Esophagus (tissue), 2 donors: ENCODE measurements around the gene ANKIB1. TPM values are rescaled to one million over a fixed set of nuclear protein-coding genes. Genes with fewer than 3 reads are reported as not detected.

Experiments
- H3K27ac ChIP-seq, 2 donors: one replicate each; pipeline ENCODE4 v1.5.1; 2013; ENCODE audit warnings: low read depth in 2 of 2, mild to moderate bottlenecking in 2 of 2, inconsistent platforms in 1 of 2, low read length in 1 of 2, moderate library complexity in 1 of 2
- H3K27me3 ChIP-seq, 2 donors: one replicate each; pipeline ENCODE4 v1.6.1; 2013; ENCODE audit warnings: low read length in 2 of 2, control low read depth in 1 of 2, mild to moderate bottlenecking in 1 of 2; ENCODE audit not compliant: insufficient read depth in 2 of 2, control insufficient read depth in 1 of 2
- H3K36me3 ChIP-seq, 2 donors: one replicate each; pipeline ENCODE4 v1.6.1; 2013; ENCODE audit warnings: low read length in 1 of 2; ENCODE audit not compliant: control insufficient read depth in 2 of 2, insufficient read depth in 2 of 2
- H3K4me1 ChIP-seq, 2 donors: one replicate each; pipeline ENCODE4 v1.6.1; 2013; ENCODE audit warnings: low read length in 1 of 2; ENCODE audit not compliant: control insufficient read depth in 2 of 2, insufficient read depth in 2 of 2
- H3K4me3 ChIP-seq, 2 donors: one replicate each; pipeline ENCODE4 v1.5.1; 2013; ENCODE audit warnings: low read length in 2 of 2, mild to moderate bottlenecking in 2 of 2, low read depth in 1 of 2, moderate library complexity in 1 of 2
- H3K9me3 ChIP-seq, 2 donors: one replicate each; pipeline ENCODE4 v1.6.1; 2013; ENCODE audit warnings: mild to moderate bottlenecking in 2 of 2, low read depth in 1 of 2, low read length in 1 of 2, moderate library complexity in 1 of 2; ENCODE audit not compliant: control insufficient read depth in 2 of 2, insufficient read depth in 1 of 2
- WGBS, 2 donors: extraction: QIAGEN DNeasy Blood & Tissue Kit; methylation state at CpG; one replicate each; pipeline ENCODE4 v1.1.7; 2013; 5-methylcytosine and 5-hydroxymethylcytosine counted together
- polyA plus RNA-seq, 2 donors: library from polyadenylated mRNA; stranded (reverse); fragments of 200-250 nt; gene quantifications; one replicate each; pipeline ENCODE4 v1.2.3, GENCODE V29; 2013
- donor health status: healthy with polysubstance abuse.
- donor health status: Bipolar disorder and iron deficiency.

ANKIB1 gene
- polyA plus RNA-seq, 2 donors = 7.1 to 8.7 TPM

GRCh38 chr7:92259610-92260247 is 14.0 kb downstream of the ANKIB1 start:
- H3K4me3 ChIP-seq = no peak overlapping the region
- no peak overlapping the region for H3K27ac ChIP-seq
- H3K9me3 ChIP-seq = no peaks in the 10 kb centered on the region
- no peaks in the 10 kb centered on the region for H3K4me1 ChIP-seq
- WGBS, 2 donors = 91 to 98% methylated on average over 2 of the region's 2 CpGs
- no peaks in the 10 kb centered on the region for H3K27me3 ChIP-seq
- no peaks in the 10 kb centered on the region for H3K36me3 ChIP-seq

DNA sequence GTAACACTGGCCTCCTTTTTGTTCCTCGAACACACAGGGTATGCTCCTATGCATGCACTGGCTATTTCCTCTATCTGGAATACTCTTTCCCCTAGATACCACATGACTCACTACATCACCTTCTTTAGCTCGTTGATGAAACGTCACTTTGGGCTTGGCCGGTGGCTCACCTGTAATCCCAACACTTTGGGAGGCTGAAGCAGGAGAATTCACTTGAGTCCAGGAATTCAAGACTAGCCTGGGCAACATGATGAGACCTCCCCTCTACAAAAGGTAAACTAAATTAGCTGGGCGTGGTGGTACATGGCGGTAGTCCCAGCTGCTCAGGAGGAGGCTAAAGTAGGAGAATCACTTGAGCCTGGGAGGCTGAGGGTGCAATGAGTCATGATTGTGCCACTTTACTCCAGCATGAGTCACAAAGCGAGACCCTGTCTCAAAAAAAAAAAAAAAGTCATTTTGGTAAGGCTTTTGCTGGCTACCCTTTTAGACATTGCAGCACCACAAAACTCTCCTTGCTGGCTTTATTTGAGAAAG is 14.5 kb downstream of the ANKIB1 start:
- 78 to 80% methylated on average over 7 of the region's 7 CpGs for WGBS, 2 donors
- H3K4me3 ChIP-seq = no peak overlapping the region
- no peak overlapping the region for H3K27ac ChIP-seq
- H3K36me3 ChIP-seq = no peaks in the 10 kb centered on the region
- H3K27me3 ChIP-seq = no peaks in the 10 kb centered on the region
- no peaks in the 10 kb centered on the region for H3K9me3 ChIP-seq
- H3K4me1 ChIP-seq = no peaks in the 10 kb centered on the region

DNA sequence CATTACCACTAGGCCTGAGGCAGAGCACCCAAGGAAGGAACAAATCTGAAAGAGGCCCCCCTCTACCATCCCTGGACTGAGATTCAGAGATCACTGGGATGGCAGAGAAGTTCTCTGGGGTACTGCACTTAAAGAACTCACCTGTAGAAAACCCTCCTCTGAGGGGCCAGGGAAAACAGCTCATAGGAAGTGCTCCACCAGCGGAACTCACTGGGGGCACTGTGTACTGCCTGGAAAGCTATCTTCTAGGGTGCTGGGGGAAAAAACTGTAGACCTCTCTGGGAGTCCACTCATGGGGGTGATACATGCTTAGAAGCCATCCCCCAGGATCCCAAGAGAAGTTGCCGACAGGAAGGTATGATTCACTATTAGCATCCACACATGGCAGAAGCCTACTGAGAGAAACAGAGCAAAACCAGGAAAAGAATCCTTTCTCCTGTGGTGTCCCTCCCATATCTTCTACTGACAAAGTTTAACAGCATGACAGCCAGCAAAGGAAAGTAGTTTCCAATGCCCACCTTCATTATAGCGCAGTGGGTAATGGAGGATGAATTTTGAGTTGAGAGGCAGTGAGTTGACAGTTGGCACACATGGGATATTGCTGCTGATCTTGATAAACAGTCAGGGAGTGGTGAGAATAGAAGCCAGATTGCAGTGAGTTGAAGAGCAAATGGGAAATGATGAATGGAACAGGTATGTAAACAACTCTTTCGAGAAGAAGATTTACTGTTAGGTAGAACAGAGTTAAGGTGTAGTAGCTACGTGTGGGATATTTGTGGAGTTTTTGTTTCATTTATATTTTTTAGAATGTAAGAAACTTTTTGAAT is 20.9 kb downstream of the ANKIB1 start:
- no peaks in the 10 kb centered on the region for H3K36me3 ChIP-seq
- 93 to 96% methylated on average over 5 of the region's 5 CpGs for WGBS, 2 donors

DNA sequence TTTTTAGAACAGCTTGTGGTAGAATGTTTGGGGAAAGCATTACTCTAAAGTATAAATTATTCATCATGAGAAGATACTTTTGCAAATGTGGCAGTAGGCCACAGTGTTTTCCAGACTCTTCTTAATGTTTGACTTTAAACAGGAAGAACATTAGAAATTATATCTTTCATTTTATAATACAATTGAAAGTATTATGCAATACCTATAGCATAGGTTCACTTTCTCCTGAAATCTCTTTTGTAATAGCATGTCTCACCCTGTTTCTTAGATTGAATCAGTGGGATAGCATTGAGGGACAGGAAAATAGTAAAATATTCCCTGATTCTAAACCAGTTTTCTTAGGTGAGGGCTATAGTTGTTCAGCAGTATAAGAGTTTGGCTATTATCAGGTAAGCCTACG is 23.1 kb downstream of the ANKIB1 start:
- Histone ChIP-seq H3K4me3 (no peak overlapping the region), H3K27ac (no peak overlapping the region), H3K27me3 (no peaks in the 10 kb centered on the region), H3K36me3 (no peaks in the 10 kb centered on the region), H3K4me1 (no peaks in the 10 kb centered on the region), H3K9me3 (no peaks in the 10 kb centered on the region)
- WGBS, 2 donors = 91 to 95% methylated on average over 1 of the region's 1 CpG

More for the DNA sequence above, 20.9 kb downstream of the ANKIB1 start:
- no peaks in the 10 kb centered on the region for H3K27me3 ChIP-seq
- no peaks in the 10 kb centered on the region for H3K9me3 ChIP-seq
- no peak overlapping the region for H3K4me3 ChIP-seq
- H3K4me1 ChIP-seq = no peaks in the 10 kb centered on the region
- H3K27ac ChIP-seq = no peak overlapping the region

DNA sequence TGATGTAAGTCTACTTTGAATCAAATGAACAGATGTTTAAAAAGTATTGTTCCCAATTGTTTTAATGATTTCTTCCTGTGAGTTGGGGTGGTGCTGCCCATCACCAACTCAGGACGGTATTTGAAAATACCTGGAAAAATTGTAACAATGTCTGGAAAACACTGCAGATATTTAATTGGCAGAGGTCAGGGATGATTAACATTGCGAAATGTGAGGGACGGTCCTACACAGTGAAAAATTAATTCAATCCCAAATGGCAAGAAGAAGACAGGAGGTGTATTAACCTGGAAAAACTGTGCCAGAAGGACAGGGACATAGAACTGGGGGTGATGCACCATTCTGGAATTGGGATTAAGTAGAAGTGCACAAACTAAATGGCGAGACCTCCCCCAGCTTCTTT is 29.6 kb downstream of the ANKIB1 start:
- H3K27me3 ChIP-seq = no peaks in the 10 kb centered on the region
- H3K4me1 ChIP-seq = peaks cover 0 to 4% of the 10 kb centered on the region in 2 donors
- no peak overlapping the region for H3K4me3 ChIP-seq
- no peak overlapping the region for H3K27ac ChIP-seq
- no peaks in the 10 kb centered on the region for H3K9me3 ChIP-seq
- 93% methylated on average over 4 of the region's 4 CpGs for WGBS, 2 donors
- H3K36me3 ChIP-seq = no peaks in the 10 kb centered on the region

- no peak overlapping the region for H3K27ac ChIP-seq
- no peak overlapping the region for H3K4me3 ChIP-seq
- peaks cover 0 to 4% of the 10 kb centered on the region in 2 donors for H3K4me1 ChIP-seq
- 75 to 84% methylated on average over 2 of the region's 2 CpGs for WGBS, 2 donors
- no peaks in the 10 kb centered on the region for H3K36me3 ChIP-seq
- H3K9me3 ChIP-seq = no peaks in the 10 kb centered on the region
- H3K27me3 ChIP-seq = no peaks in the 10 kb centered on the region
These were observed 30.7 kb downstream of the ANKIB1 start for GRCh38 chr7:92276460-92276864.

- Histone ChIP-seq H3K36me3 (no peaks in the 10 kb centered on the region), H3K4me3 (no peak overlapping the region), H3K9me3 (no peaks in the 10 kb centered on the region), H3K27me3 (no peaks in the 10 kb centered on the region), H3K27ac (no peak overlapping the region), H3K4me1 (peaks cover 0 to 4% of the 10 kb centered on the region in 2 donors)
- 47 to 52% methylated on average over 2 of the region's 2 CpGs for WGBS, 2 donors
These were observed 33.7 kb downstream of the ANKIB1 start for GRCh38 chr7:92279396-92280031.

DNA sequence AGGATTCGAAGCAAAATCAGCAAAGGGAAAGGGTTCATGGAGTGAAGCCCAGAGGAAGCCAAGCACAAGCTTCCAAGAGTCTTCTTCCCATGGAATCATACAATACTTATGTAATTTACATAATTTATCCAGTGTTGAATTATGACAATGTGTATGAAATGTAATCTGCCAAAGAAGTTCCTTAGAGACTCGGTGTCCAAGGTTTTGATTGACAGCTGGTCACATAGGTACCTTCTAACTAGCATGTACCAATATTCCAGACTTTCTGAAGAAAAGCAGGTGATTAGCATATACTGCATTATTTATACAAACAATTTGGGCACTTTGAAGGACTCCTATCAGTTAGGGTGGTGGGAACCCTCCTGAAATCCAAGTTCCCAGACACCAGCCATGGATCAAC is 35.3 kb downstream of the ANKIB1 start:
- 92% methylated on average over 2 of the region's 2 CpGs for WGBS, 2 donors

DNA sequence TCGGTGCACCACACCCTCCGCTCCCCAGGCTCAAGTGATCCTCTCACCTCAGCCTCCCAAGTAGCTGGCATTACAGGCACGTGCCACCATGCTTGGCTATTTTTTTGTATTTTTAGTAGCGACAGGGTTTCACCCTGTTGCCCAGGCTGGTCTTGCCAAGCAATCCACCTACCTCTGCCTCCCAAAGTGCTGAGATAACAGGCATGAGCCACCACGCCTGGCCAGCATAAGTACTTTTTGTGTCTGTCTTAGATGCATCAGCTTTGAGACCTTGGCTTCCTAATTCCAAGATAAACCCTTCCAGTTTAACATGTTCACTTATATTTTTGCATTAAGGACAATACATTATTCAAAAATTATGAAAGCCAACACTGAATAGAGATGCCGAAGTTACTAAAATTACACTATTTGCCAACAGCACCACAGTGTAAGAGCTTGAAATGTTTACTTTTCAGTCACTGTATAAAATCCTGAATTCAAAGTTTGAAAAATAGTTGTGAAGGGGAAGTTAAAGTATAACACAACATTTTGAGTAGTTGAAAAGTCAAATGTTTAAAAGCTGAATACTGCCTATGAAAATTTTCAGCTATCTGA is 36.5 kb downstream of the ANKIB1 start:
- no peaks in the 10 kb centered on the region for H3K27me3 ChIP-seq
- H3K9me3 ChIP-seq = no peaks in the 10 kb centered on the region
- H3K27ac ChIP-seq = no peak overlapping the region
- 91 to 92% methylated on average over 6 of the region's 6 CpGs for WGBS, 2 donors
- H3K4me3 ChIP-seq = no peak overlapping the region
- H3K36me3 ChIP-seq = no peaks in the 10 kb centered on the region
- peaks cover 0 to 4% of the 10 kb centered on the region in 2 donors for H3K4me1 ChIP-seq

More for the DNA sequence above, 35.3 kb downstream of the ANKIB1 start:
- peaks cover 0 to 4% of the 10 kb centered on the region in 2 donors for H3K4me1 ChIP-seq
- no peak overlapping the region for H3K27ac ChIP-seq
- no peaks in the 10 kb centered on the region for H3K9me3 ChIP-seq
- H3K4me3 ChIP-seq = no peak overlapping the region
- H3K36me3 ChIP-seq = no peaks in the 10 kb centered on the region
- H3K27me3 ChIP-seq = no peaks in the 10 kb centered on the region
